Skin epidermis (tissue), 12 donors: ENCODE measurements around the gene MBP.

Experiments
- H3K27ac ChIP-seq, 21 experiments: fragments of 200-600 bp; sonication (generic) in 11 of 21; one replicate each; pipeline ENCODE4 v1.5.0; 2020; ENCODE audit warnings: mild to moderate bottlenecking in 3 of 21, inconsistent platforms in 2 of 21, moderate library complexity in 2 of 21
- H3K4me3 ChIP-seq, 7 experiments: fragments of 200-600 bp; sonication (generic) in 2 of 7; one replicate each; pipeline ENCODE4 v1.5.0; 2020; ENCODE audit warnings: inconsistent platforms in 2 of 7, mild to moderate bottlenecking in 2 of 7, moderate library complexity in 1 of 7

The MBP gene

DNA sequence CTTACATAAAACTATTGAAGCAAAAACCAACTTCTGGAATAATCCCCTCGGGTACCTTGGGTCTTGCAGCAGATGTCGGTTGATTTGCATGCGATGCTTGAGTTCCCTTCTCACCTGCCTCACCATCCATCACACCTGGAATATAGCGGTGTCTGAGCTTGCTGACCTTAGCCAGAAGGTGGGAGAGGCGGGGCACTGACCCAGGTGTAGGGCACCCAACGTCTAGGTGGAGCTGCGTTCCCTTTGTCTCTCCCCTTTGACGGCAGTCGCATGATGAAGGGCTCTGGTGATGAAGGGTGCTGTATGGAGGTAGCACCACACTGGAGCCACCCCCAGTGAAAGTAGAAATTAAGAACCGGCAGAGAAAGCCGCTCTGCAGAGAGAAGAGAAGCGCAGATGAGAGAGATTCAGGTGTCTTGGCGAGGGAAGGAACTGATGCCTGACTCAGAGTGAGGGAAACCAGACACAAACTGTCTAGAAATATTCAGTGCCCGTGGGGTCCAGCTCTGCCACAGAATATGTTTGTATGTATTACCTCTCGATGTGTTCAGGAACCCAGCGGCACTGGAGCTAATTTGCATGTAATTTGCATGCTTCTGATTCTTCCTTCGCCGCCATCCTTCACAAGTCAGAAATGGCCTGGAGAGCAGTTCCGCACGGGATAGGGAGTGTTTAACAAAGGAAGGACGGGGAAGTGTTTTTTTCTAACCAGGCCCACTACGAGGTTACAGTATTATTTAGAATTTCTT lies 19.4 kb upstream of the MBP start:
- Histone ChIP-seq H3K4me3 (no peak overlapping the region), H3K27ac (no peak overlapping the region)

DNA sequence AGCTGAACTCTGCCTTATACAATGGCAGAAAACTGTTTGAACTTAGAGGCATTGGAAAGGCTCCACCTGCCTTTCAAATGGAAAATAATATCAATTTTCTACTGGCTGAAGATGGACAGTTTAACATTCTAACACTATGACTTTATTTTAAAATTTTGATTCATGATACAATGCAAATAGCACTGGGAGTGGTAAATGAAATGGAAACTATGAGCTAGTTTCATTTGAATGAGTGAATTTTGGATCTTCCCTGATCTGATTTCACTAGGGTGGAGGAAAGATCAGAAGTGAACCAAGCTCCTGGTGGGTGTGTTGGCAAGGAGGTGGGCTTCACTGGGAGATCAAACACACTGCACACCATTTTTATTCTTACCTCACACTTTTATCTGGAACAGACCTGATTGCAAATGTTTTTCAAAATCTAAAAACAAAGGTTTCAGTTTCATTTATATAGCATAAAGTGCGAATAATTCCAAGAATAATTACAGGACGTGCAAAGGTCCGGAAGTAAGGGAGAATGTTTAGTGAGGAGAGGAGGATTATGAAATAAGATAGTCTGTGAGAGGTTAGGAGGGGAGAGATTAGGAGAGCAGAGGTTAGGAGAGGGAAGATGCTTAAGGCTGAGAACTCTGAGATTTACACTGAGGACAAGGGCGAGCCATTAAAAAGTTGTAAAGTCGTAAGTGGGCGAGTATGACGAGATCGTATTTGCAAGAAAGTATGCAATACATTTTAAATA lies 18.6 kb upstream of the MBP start:
- no peak overlapping the region for H3K4me3 ChIP-seq

DNA sequence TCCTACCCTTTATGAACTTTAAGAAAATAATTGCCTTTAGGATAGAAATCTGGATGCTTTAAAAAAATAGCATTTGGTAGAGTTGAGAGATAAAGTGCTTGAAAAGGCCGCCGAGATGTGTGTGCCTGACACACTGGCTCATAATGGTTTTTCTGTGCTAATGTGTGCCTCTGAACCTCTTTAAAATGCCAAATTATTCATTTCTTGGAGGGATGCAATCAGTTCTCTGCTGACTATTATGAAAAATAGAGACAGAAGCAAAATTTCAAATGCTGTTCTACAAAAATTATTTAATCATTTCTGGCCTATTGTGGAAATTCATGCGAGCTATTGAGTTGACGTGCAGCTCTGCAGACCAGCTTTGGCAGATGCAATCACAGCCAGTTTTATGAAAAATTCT lies 18.0 kb upstream of the MBP start:
- H3K4me3 ChIP-seq: no peak overlapping the region
- H3K27ac ChIP-seq: no peak overlapping the region

More for the DNA sequence above, 18.6 kb upstream of the MBP start:
- H3K27ac ChIP-seq: no peak overlapping the region

DNA sequence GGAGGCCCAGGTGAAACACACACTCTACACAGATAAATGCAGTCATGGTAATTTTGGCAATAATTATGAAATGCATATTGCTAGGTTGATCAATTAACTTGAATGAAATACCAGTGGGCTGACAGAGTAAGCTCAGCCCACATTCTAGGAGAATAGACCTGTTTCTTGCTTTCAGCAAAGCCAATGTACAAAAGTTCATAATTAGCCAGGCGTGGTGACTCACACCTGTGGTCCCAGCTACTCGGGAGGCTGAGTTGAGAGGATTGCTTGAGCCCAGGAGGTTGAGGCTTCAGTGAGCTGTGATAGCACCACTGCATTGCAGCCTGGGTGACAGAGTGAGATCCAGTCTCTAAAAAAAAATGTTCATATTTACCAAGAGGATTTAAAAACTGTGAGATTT lies 15.7 kb upstream of the MBP start:
- Histone ChIP-seq H3K4me3 (no peak overlapping the region), H3K27ac (no peak overlapping the region)

DNA sequence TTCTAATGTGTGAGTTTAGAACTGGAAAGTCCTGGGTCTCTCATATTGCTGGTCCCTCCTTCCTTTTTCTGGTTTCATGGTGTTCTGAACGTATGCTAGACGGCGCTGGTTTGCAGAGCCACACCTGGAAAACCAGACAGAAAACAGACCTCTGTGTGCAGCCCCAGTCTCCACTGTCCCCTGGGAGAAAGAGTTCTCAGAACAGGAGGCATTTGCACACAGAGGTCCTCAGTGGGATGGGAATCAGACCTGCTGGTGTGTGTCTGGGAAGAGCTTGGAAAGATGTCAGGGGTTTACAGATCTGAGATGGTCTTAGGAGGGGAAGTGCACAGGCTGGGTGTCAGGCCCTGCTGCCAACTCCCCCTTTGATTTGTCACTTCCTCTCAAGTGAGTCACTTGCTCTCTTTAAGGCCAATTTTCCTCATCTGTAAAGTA lies 14.9 kb upstream of the MBP start:
- Histone ChIP-seq H3K27ac (peak overlapping the region in 1 of 21 experiments; percentile 14), H3K4me3 (no peak overlapping the region)

GRCh38 chr18:77146249-77147080 lies 13.9 kb upstream of the MBP start:
- Histone ChIP-seq H3K27ac (no peak overlapping the region), H3K4me3 (no peak overlapping the region)

- H3K4me3 ChIP-seq: no peak overlapping the region
- no peak overlapping the region for H3K27ac ChIP-seq
Observed at GRCh38 chr18:77145364-77145901, 12.8 kb upstream of the MBP start.

- no peak overlapping the region for H3K27ac ChIP-seq
Observed at GRCh38 chr18:77144451-77145118, 12.0 kb upstream of the MBP start.

DNA sequence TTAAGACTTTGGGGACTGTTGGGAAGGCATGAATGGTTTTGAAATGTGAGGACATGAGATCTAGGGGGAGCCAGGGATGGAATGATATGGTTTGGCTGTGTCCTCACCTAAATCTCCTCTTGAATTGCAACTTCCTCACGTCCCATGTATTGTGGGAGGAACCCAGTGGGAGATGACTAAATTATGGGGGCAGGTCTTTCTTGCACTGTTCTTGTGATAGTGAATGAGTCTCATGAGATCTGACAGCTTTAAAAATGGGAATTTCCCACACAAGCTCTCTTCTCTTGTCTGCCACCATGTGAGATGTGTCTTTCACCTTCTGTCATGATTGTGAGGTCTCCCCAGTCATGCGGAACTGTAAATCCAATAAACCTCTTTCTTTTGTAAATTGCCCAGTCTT lies 11.5 kb upstream of the MBP start:
- Histone ChIP-seq H3K27ac (no peak overlapping the region), H3K4me3 (no peak overlapping the region)

More at GRCh38 chr18:77144451-77145118, 12.0 kb upstream of the MBP start:
- H3K4me3 ChIP-seq: no peak overlapping the region

GRCh38 chr18:77143196-77143595 lies 10.6 kb upstream of the MBP start:
- H3K4me3 ChIP-seq: no peak overlapping the region
- H3K27ac ChIP-seq: no peak overlapping the region

DNA sequence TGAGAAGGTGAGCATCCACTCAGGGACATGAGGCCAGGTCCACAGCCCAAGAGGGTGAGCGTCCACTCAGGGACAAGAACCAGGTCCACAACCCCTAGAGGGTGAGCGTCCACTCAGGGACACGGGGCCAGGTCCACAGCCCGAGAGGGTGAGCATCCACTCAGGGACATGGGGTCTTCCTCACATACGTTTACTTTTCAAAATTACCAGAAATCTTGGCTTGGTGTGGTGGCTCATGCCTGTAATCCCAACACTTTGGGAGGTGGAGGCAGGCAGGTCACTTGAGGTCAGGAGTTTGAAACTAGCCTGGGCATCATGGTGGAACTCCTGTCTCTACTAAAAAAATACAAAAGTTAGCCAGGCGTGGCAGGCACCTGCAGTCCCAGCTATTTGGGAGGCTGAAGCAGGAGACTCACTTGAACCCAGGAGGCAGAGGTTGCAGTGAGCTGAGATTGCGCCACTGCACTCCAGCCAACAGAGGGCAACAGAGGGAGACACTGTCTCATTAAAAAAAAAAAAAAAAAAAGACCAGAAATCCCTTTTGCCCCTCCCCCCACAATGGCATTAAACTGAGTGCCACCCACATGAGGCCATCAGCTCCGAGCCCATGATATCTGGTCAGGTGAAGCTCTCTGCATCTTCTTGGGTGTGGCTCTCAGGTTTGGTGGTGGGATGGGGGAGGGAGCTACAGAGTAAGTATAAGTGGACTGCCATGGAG lies 9.0 kb upstream of the MBP start:
- H3K27ac ChIP-seq: peak overlapping the region in 1 of 21 experiments; percentile 59

GRCh38 chr18:77140439-77141109 lies 8.0 kb upstream of the MBP start:
- peak overlapping the region in 2 of 21 experiments; percentile 43 to 59 for H3K27ac ChIP-seq
- H3K4me3 ChIP-seq: no peak overlapping the region

More for the DNA sequence above, 9.0 kb upstream of the MBP start:
- H3K4me3 ChIP-seq: no peak overlapping the region

DNA sequence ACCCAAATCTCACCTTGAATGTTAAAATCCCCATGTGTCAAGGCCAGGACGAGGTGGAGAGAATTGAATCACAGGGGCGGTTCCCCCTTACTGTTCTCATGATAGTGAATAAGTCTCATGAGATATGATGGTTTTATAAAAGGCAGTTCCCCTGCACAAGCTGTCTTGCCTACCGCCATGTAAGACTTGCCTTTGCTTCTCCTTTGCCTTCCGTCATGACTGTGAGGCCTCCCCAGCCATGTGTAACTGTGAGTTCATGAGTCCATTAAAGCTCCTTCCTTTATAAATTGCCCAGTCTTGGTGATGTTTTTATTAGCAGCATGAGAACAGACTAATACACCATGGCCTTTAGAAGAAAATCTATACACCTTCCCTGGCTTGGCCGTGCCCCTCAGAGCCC lies 7.4 kb upstream of the MBP start:
- Histone ChIP-seq H3K4me3 (no peak overlapping the region), H3K27ac (peak overlapping the region in 2 of 21 experiments; percentile 43 to 59)

- no peak overlapping the region for H3K4me3 ChIP-seq
- H3K27ac ChIP-seq: no peak overlapping the region
Observed at GRCh38 chr18:77139619-77140018, 7.0 kb upstream of the MBP start.

- H3K27ac ChIP-seq: no peak overlapping the region
- no peak overlapping the region for H3K4me3 ChIP-seq
Observed at GRCh38 chr18:77138270-77138669, 5.7 kb upstream of the MBP start.

DNA sequence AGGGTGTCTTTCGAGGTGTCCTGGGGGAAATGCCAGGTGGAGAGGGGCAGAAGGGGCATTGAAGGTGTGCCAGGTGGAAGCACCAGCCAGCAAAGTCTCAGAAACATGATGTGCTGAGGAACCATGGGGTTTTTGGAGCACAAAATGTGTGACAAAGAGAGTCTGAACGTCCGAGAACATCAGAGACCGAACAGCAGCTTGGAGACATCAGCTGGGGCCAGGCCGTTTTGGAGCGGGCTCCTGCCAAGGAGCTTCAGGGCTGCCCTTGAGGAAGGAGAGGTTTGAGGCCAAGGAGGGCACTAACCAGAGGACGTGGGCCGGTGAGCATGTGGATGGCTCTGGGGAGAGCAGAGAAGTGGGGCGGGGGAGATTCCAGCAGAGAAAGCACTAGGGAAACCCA lies 5.3 kb upstream of the MBP start:
- no peak overlapping the region for H3K4me3 ChIP-seq
- H3K27ac ChIP-seq: no peak overlapping the region

DNA sequence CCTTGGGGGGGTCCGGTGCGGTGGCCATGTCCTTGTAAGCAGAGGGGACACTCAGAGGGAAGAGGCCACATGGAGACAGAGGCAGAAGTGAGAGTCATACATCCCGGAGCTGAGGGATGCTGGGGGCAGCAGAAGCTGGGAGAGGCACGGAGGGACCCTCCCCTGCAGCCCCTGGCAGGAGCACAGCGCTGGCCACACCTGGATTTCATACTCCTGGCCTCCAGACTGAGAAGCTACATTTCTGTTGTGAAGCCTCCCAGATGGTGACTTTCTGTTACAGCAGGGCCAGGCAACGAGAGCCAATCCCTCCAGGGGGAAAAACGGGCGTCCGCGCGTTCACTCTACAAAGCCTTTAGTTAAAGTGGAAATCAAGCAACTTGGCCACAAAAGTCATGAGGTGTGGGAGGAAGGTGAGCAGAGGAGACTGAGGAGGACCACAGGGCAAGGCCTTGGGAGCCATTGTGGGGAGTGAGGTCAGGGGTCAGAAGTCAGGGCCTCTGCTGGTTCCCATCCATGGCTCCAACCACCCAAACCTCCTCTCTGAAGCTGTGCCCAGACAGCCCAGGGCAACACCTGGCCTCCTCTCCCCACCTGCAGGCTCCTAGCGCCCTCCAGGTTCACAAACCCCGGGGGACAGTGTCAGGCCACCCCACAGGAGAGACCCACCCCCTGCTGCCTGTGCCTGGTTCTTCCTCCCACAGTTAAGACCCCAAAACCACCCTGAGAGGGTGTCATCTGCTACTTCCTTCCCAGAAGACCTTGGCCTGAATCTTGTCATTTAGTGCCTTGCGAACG lies 4.5 kb upstream of the MBP start:
- no peak overlapping the region for H3K27ac ChIP-seq
- no peak overlapping the region for H3K4me3 ChIP-seq
